Liver (tissue), 9 donors: Measurements from ENCODE around the gene PTTG1IP. TPM values are rescaled to one million over a fixed set of nuclear protein-coding genes. Genes with fewer than 3 reads are reported as not detected.
A peak's percentile ranks its signal among the peaks of the same experiment; 100 is the strongest.

Source experiments
- DNase-seq: peaks from one replicate; pipeline ENCODE4 v3.0.0-alpha.2; 2017; ENCODE audit warnings: low spot score
- H3K27ac ChIP-seq, 2 donors: one replicate each; pipeline ENCODE4 v1.7.0; 2013; ENCODE audit warnings: inconsistent platforms in 2 of 2, low read length in 2 of 2, control low read depth in 1 of 2, low read depth in 1 of 2, mild to moderate bottlenecking in 1 of 2
- H3K27me3 ChIP-seq, 4 donors: one replicate each; pipeline versions ENCODE4 v1.6.1 to v1.7.0; 2013; ENCODE audit warnings: low read length in 3 of 4, inconsistent platforms in 1 of 4, mild to moderate bottlenecking in 1 of 4, moderate library complexity in 1 of 4; ENCODE audit not compliant: control insufficient read depth in 4 of 4, insufficient read depth in 4 of 4
- H3K36me3 ChIP-seq, 4 donors: one replicate each; pipeline versions ENCODE4 v1.6.1 to v1.7.0; 2013; ENCODE audit warnings: low read length in 3 of 4, mild to moderate bottlenecking in 3 of 4, low read depth in 1 of 4, moderate library complexity in 1 of 4; ENCODE audit not compliant: control insufficient read depth in 4 of 4, insufficient read depth in 3 of 4
- H3K4me1 ChIP-seq, 4 donors: one replicate each; pipeline versions ENCODE4 v1.6.1 to v1.7.0; 2013; ENCODE audit warnings: low read length in 3 of 4, mild to moderate bottlenecking in 3 of 4, moderate library complexity in 1 of 4; ENCODE audit not compliant: control insufficient read depth in 4 of 4, insufficient read depth in 4 of 4
- H3K4me3 ChIP-seq, 3 donors: one replicate each; pipeline versions ENCODE4 v1.6.1 to v1.7.0; 2013; ENCODE audit warnings: low read length in 3 of 3, control low read depth in 1 of 3, low read depth in 1 of 3, mild to moderate bottlenecking in 1 of 3
- H3K9ac ChIP-seq, 2 donors: one replicate each; pipeline ENCODE4 v1.7.0; 2013; ENCODE audit warnings: low read length in 2 of 2, mild to moderate bottlenecking in 2 of 2, moderate library complexity in 2 of 2, control low read depth in 1 of 2, low read depth in 1 of 2
- H3K9me3 ChIP-seq, 4 donors: one replicate each; pipeline versions ENCODE4 v1.6.1 to v1.7.0; 2013; ENCODE audit warnings: low read length in 3 of 4; ENCODE audit not compliant: control insufficient read depth in 4 of 4
- EGR1 ChIP-seq, 2 donors: IDR thresholded peaks; 2 replicates each; pipeline ENCODE4 v1.6.1; 2016 to 2018; ENCODE audit warnings: antibody characterized with exemption in 2 of 2, low read depth in 2 of 2
- FOXA1 ChIP-seq: IDR thresholded peaks from 2 replicates; pipeline ENCODE4 v1.6.1; 2016; ENCODE audit warnings: antibody characterized with exemption
- FOXA2 ChIP-seq: IDR thresholded peaks from 2 replicates; pipeline ENCODE4 v1.6.1; 2016; ENCODE audit warnings: antibody characterized with exemption
- GABPA ChIP-seq, 2 donors: IDR thresholded peaks in 1 of 2; conservative IDR thresholded peaks in 1 of 2; 2 replicates each; pipeline ENCODE4 v1.6.1; 2016; ENCODE audit warnings: antibody characterized with exemption in 2 of 2, mild to moderate bottlenecking in 1 of 2, moderate library complexity in 1 of 2
- HNF4A ChIP-seq, 2 donors: conservative IDR thresholded peaks; 2 replicates each; pipeline ENCODE4 v1.6.1; 2016; ENCODE audit warnings: antibody characterized with exemption in 2 of 2, mild to moderate bottlenecking in 2 of 2
- HNF4G ChIP-seq: IDR thresholded peaks from 2 replicates; pipeline ENCODE4 v1.6.1; 2016; ENCODE audit warnings: antibody characterized with exemption
- JUND ChIP-seq, 2 donors: IDR thresholded peaks; 2 replicates each; pipeline ENCODE4 v1.6.1; 2016; ENCODE audit warnings: antibody characterized with exemption in 2 of 2
- NR2F2 ChIP-seq: IDR thresholded peaks from 2 replicates; pipeline ENCODE4 v1.6.1; 2016; ENCODE audit warnings: antibody characterized with exemption
- RAD21 ChIP-seq, 2 donors: IDR thresholded peaks; 2 replicates each; pipeline ENCODE4 v1.6.1; 2016; ENCODE audit warnings: antibody characterized with exemption in 2 of 2, mild to moderate bottlenecking in 2 of 2
- RXRA ChIP-seq, 2 donors: IDR thresholded peaks; 2 replicates each; pipeline ENCODE4 v1.6.1; 2017 to 2018; ENCODE audit warnings: antibody characterized with exemption in 2 of 2, mild to moderate bottlenecking in 1 of 2
- SP1 ChIP-seq: IDR thresholded peaks from 2 replicates; pipeline ENCODE4 v1.6.1; 2018; ENCODE audit warnings: antibody characterized with exemption, mild to moderate bottlenecking
- TAF1 ChIP-seq: conservative IDR thresholded peaks from 2 replicates; pipeline ENCODE4 v1.6.1; 2016; ENCODE audit warnings: antibody characterized with exemption, mild to moderate bottlenecking
- YY1 ChIP-seq: IDR thresholded peaks from 2 replicates; pipeline ENCODE4 v1.6.1; 2016; ENCODE audit warnings: antibody characterized with exemption, mild to moderate bottlenecking
- WGBS: extraction: QIAGEN DNeasy Blood & Tissue Kit; methylation state at CpG from one replicate; pipeline ENCODE4 v1.1.7; 2013; 5-methylcytosine and 5-hydroxymethylcytosine counted together
- polyA plus RNA-seq, 2 donors: library from polyadenylated mRNA; stranded (reverse) in 1 of 2; unstranded in 1 of 2; fragments of 200-250 nt in 1 of 2; fragments of >200 nt in 1 of 2; fragmentation: Nextera tagmentation in 1 of 2; extraction: Ambion mirVana in 1 of 2; gene quantifications; one replicate each; pipeline versions ENCODE4 v1.2.1 to v1.2.3, GENCODE V29; 2013 to 2015
- total RNA-seq, 2 donors: library from RNA; depleted of rRNA; stranded (reverse); fragments of >200 nt; gene quantifications; one replicate each; pipeline ENCODE4 v1.2.3, GENCODE V29; 2014
- TF ChIP-seq, protein P1 (sequence below): IDR thresholded peaks from 2 replicates; pipeline ENCODE4 v1.6.1; 2016; ENCODE audit warnings: antibody characterized with exemption
- TF ChIP-seq, protein P2 (sequence below): fragments of 150-350 bp; IDR thresholded peaks from 2 replicates; pipeline ENCODE4 v1.5.1; 2017; ENCODE audit warnings: improper control_type of control experiment, low read depth, low read length; ENCODE audit not compliant: missing input control
- TF ChIP-seq, protein P3 (sequence below): IDR thresholded peaks from 2 replicates; pipeline ENCODE4 v1.6.1; 2016; ENCODE audit warnings: antibody characterized with exemption, mild to moderate bottlenecking
- TF ChIP-seq, protein P4 (sequence below): IDR thresholded peaks from 2 replicates; pipeline ENCODE4 v1.6.1; 2016; ENCODE audit warnings: antibody characterized with exemption
- TF ChIP-seq, protein P5 (sequence below): IDR thresholded peaks from 2 replicates; pipeline ENCODE4 v1.6.1; 2016; ENCODE audit warnings: antibody characterized with exemption
- donor health status: healthy.
- donor health status: healthy.
- donor health status: healthy.
- donor health status: healthy.
- donor health status: healthy.

Gene PTTG1IP, protein sequence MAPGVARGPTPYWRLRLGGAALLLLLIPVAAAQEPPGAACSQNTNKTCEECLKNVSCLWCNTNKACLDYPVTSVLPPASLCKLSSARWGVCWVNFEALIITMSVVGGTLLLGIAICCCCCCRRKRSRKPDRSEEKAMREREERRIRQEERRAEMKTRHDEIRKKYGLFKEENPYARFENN
- total RNA-seq = 10 to 100 TPM; 86.8 to 94.0 TPM
- polyA plus RNA-seq = 10 to 100 TPM; 62.0 to 72.8 TPM

DNA sequence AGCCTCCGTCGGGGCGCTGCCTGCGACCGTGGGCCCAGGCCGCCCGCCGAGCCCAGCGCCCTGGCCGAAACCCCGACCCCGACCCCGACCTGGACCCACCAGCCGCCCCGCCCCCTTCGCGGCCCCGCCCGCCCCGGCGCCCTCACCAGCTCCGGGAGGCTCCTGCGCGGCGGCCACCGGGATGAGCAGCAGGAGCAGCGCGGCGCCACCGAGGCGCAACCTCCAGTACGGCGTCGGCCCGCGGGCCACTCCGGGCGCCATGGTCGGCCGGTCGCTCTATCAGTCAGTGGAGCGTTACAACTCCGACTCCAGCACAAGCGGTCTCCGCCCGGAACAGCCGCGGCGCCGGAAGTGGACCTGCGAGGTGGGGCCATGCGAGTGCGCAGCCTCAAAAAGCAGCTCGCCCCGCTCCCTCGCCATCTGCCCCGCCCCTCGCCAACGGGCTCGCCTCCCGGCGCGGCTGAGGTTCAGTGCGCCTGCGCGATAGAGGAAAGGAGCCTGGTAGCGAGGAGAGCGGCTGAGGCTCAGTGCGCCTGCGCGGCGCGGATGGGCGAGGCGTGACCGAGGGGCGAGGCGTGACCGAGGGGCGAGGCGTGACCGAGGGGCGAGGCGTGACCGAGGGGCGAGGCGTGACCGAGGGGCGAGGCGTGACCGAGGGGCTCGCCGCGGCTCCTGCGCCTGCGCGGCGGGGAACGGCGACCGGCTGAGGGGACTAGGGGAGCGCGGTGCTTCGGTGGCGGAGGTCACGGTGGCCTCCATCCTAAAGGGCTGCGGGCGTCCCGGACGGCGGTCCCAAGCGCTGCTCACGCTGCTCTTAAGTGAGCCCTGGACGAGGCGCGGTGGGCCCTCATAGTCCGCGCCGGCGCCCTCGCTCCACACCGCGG, at the start of gene PTTG1IP:
PTTG1IP (minus strand) TSS at position 335 of the 884 bp plus-strand sequence; CDS start at position 261, 74 bp downstream.
- Histone ChIP-seq H3K4me3 (peak within 1 kb of the TSS; percentile 75 to 89 (median 85)), H3K4me1 (peaks cover 6 to 66% (median 46%) of the 10 kb centered on the region in 4 donors), H3K27ac (peak within 1 kb of the TSS; percentile 88 to 95), H3K27me3 (no peaks in the 10 kb centered on the region), H3K9ac (peak within 1 kb of the TSS; percentile 77 to 93), H3K9me3 (no peaks in the 10 kb centered on the region), H3K36me3 (no peaks in the 10 kb centered on the region)
- 2% methylated on average over 123 of the region's 123 CpGs for WGBS
- peak; percentile 99 for DNase-seq
- no peak for TF ChIP-seq JUND (IDR thresholded peaks at IDR 0.05)
- TF ChIP-seq HNF4A (conservative IDR thresholded peaks at IDR 0.05) = no peak
- peak; percentile 61 for TF ChIP-seq TAF1
- peak in 1 of 2 donors; percentile 51 for TF ChIP-seq EGR1 (IDR thresholded peaks at IDR 0.05; ENCODE audit: low read depth in 2 of 2)
- TF ChIP-seq, protein P1, sequence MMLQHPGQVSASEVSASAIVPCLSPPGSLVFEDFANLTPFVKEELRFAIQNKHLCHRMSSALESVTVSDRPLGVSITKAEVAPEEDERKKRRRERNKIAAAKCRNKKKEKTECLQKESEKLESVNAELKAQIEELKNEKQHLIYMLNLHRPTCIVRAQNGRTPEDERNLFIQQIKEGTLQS = no peak
- TF ChIP-seq RXRA (IDR thresholded peaks at IDR 0.05) = no peak
- TF ChIP-seq FOXA1 = no peak
- TF ChIP-seq SP1 = peak; percentile 42
- no peak for TF ChIP-seq HNF4G
- no peak for TF ChIP-seq NR2F2
- no peak for TF ChIP-seq FOXA2
- TF ChIP-seq, protein P2, sequence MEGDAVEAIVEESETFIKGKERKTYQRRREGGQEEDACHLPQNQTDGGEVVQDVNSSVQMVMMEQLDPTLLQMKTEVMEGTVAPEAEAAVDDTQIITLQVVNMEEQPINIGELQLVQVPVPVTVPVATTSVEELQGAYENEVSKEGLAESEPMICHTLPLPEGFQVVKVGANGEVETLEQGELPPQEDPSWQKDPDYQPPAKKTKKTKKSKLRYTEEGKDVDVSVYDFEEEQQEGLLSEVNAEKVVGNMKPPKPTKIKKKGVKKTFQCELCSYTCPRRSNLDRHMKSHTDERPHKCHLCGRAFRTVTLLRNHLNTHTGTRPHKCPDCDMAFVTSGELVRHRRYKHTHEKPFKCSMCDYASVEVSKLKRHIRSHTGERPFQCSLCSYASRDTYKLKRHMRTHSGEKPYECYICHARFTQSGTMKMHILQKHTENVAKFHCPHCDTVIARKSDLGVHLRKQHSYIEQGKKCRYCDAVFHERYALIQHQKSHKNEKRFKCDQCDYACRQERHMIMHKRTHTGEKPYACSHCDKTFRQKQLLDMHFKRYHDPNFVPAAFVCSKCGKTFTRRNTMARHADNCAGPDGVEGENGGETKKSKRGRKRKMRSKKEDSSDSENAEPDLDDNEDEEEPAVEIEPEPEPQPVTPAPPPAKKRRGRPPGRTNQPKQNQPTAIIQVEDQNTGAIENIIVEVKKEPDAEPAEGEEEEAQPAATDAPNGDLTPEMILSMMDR = no peak
- TF ChIP-seq, protein P3, sequence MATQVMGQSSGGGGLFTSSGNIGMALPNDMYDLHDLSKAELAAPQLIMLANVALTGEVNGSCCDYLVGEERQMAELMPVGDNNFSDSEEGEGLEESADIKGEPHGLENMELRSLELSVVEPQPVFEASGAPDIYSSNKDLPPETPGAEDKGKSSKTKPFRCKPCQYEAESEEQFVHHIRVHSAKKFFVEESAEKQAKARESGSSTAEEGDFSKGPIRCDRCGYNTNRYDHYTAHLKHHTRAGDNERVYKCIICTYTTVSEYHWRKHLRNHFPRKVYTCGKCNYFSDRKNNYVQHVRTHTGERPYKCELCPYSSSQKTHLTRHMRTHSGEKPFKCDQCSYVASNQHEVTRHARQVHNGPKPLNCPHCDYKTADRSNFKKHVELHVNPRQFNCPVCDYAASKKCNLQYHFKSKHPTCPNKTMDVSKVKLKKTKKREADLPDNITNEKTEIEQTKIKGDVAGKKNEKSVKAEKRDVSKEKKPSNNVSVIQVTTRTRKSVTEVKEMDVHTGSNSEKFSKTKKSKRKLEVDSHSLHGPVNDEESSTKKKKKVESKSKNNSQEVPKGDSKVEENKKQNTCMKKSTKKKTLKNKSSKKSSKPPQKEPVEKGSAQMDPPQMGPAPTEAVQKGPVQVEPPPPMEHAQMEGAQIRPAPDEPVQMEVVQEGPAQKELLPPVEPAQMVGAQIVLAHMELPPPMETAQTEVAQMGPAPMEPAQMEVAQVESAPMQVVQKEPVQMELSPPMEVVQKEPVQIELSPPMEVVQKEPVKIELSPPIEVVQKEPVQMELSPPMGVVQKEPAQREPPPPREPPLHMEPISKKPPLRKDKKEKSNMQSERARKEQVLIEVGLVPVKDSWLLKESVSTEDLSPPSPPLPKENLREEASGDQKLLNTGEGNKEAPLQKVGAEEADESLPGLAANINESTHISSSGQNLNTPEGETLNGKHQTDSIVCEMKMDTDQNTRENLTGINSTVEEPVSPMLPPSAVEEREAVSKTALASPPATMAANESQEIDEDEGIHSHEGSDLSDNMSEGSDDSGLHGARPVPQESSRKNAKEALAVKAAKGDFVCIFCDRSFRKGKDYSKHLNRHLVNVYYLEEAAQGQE = no peak
- TF ChIP-seq RAD21 (IDR thresholded peaks at IDR 0.05) = peak in 1 of 2 donors; percentile 13
- no peak for TF ChIP-seq YY1
- TF ChIP-seq, protein P4, sequence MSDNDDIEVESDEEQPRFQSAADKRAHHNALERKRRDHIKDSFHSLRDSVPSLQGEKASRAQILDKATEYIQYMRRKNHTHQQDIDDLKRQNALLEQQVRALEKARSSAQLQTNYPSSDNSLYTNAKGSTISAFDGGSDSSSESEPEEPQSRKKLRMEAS = no peak
- TF ChIP-seq GABPA (IDR thresholded peaks at IDR 0.05 in 1 of 2, conservative IDR thresholded peaks at IDR 0.05 in 1 of 2) = peak; percentile 42 to 85
- TF ChIP-seq, protein P5, sequence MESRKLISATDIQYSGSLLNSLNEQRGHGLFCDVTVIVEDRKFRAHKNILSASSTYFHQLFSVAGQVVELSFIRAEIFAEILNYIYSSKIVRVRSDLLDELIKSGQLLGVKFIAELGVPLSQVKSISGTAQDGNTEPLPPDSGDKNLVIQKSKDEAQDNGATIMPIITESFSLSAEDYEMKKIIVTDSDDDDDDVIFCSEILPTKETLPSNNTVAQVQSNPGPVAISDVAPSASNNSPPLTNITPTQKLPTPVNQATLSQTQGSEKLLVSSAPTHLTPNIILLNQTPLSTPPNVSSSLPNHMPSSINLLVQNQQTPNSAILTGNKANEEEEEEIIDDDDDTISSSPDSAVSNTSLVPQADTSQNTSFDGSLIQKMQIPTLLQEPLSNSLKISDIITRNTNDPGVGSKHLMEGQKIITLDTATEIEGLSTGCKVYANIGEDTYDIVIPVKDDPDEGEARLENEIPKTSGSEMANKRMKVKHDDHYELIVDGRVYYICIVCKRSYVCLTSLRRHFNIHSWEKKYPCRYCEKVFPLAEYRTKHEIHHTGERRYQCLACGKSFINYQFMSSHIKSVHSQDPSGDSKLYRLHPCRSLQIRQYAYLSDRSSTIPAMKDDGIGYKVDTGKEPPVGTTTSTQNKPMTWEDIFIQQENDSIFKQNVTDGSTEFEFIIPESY = no peak
